ENCODE data around the gene ANKRD30BL. TPM values are rescaled to one million over a fixed set of nuclear protein-coding genes. Genes with fewer than 3 reads are reported as not detected.

Gene ANKRD30BL, protein sequence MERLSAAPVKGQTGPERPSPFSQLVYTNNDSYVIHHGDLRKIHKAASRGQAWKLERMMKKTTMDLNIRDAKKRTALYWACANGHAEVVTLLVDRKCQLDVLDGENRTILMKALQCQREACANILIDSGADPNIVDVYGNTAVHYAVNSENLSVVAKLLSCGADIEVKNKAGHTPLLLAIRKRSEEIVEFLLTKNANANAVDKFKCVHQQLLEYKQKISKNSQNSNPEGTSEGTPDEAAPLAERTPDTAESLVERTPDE
- total RNA-seq (2022; extraction: Qiagen RNA extraction) = not detected in 5 replicates

DNA sequence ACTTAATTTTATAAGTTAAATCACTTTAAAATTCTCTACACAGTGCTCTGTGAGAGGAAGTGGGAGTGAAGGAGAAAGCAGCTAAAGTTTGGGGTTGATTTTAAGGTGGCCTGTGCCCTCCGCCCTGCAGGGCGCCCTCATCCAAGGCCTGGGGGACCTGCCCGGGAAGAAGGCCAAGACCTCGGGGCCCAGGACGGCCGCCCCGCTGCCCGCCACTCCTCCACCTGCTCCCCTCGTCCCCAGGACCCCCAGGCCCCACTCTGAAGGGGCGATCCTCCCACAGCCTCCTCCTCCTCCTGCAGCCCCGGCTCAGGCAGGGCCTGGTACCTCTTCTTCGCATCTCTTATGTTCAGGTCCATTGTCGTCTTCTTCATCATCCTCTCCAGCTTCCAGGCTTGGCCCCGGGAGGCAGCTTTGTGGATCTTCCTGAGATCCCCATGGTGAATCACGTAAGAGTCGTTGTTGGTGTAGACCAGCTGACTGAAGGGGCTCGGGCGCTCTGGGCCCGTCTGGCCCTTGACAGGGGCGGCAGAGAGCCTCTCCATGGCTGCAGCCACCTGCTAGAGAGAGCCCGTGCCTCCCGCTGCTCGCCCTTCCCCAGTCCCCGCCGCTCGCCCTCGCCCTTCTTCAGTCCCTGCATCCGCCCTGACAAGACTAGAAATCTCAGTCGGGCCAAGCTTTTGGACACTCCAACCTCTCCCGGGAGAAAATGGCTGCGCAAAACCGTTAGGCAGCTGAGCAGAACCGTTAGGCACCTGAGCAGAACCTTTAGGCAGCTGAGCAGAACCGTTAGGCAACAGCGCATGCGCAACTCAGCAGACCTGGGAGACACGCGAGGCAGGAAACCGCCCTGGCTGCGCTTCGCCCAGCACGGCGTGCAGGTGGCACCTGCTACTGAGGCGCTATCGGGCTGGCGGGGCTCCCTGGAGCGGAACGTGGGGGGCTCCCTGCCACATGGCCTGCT lies at the start of gene ANKRD30BL:
Gene ANKRD30BL, minus strand, starts transcription at position 792 of the 964 bp plus-strand sequence. Its CDS starts 247 bp downstream, at position 545.

